GM06990 (cell line): ENCODE measurements around the gene LCE3B.

Experiments
- DNase-seq: peaks from one replicate; pipeline ENCODE4 v3.0.0-alpha.2; 2011; ENCODE audit not compliant: insufficient read length; ENCODE audit errors: extremely low read depth
- H3K27me3 ChIP-seq: replicated peaks from 2 replicates; pipeline ENCODE4 v1.6.0; 2011; ENCODE audit warnings: low read length; ENCODE audit not compliant: control insufficient read depth, insufficient read depth
- H3K36me3 ChIP-seq: 2 replicates; pipeline ENCODE4 v1.5.1; 2011; ENCODE audit warnings: low read length; ENCODE audit not compliant: control insufficient read depth, insufficient read depth
- H3K4me3 ChIP-seq: replicated peaks from 2 replicates; pipeline ENCODE4 v1.5.1; 2011; ENCODE audit warnings: low read depth, mild to moderate bottlenecking, control low read depth, low read length
- TF ChIP-seq, protein P1 (sequence below): IDR thresholded peaks from 2 replicates; pipeline ENCODE4 v1.5.1; 2011; ENCODE audit warnings: low read length, control low read depth, mild to moderate bottlenecking, inconsistent platforms; ENCODE audit not compliant: insufficient read depth, poor library complexity, severe bottlenecking

LCE3B gene

DNA sequence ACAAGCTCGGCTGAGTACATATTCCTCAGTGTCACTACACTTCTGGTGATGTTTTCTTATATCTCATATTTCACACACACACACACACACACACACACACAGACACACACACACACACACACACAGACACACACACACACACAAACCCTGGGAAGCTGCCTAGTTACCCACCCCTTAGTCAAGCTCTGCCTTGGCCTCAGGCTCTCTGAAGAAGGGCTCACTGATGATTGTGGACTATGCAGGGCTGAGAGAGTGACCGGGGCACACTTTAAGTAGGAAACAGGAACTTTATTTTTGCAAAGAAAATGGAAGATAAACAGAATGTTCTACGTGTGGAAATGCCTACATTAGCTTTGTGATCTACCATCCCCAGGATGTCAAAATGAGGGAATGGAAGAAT is 30.3 kb downstream of the LCE3B start:
- no peaks in the 10 kb centered on the region for H3K36me3 ChIP-seq
- H3K4me3 ChIP-seq = no peak overlapping the region
- H3K27me3 ChIP-seq = no peaks in the 10 kb centered on the region; the same call in none of the 2 replicates
- TF ChIP-seq, protein P1, sequence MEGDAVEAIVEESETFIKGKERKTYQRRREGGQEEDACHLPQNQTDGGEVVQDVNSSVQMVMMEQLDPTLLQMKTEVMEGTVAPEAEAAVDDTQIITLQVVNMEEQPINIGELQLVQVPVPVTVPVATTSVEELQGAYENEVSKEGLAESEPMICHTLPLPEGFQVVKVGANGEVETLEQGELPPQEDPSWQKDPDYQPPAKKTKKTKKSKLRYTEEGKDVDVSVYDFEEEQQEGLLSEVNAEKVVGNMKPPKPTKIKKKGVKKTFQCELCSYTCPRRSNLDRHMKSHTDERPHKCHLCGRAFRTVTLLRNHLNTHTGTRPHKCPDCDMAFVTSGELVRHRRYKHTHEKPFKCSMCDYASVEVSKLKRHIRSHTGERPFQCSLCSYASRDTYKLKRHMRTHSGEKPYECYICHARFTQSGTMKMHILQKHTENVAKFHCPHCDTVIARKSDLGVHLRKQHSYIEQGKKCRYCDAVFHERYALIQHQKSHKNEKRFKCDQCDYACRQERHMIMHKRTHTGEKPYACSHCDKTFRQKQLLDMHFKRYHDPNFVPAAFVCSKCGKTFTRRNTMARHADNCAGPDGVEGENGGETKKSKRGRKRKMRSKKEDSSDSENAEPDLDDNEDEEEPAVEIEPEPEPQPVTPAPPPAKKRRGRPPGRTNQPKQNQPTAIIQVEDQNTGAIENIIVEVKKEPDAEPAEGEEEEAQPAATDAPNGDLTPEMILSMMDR = no peak
- no peak for DNase-seq

DNA sequence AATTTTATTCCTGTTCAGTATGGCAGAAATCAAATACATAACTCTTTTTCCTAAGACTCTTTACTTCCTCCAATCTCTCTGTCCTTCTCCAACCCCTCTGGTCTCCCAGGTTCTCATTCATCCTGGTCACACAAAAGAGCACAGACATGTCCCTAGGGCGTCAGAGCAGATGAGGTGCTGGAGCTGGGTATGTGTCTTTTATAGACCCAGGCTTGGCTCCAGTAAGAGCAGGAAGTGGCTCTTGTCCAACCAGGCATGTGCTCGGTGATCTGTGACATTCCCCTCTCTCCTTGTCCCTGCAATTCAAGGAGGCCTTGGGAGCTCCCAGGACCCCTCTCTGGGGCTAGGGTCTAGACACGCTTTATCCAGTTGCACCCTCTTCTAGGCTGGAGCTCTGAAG is 31.5 kb downstream of the LCE3B start:
- TF ChIP-seq, protein P1 = no peak
- no peaks in the 10 kb centered on the region; the same call in none of the 2 replicates for H3K27me3 ChIP-seq
- no peak overlapping the region for H3K4me3 ChIP-seq
- no peaks in the 10 kb centered on the region for H3K36me3 ChIP-seq
- no peak for DNase-seq

DNA sequence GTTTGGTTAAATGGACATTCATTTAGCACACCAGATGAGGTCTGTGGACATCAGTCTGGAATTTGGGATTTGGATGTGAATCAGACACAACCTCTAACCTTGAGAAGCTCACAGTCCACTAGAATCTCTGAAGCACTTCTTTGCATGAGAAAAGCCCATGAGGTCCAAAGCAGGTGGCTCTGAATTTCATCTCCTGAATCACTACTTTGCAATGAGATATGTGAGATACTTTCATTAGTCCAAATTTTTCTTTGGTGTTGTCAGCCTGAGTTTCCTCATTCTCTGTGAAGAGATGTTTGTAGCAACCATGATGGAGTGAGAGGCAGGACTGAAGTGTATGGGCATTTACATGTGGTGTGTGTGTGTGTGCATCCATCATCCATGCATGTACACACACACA is 33.0 kb downstream of the LCE3B start:
- no peak for DNase-seq
- Histone ChIP-seq H3K36me3 (no peaks in the 10 kb centered on the region), H3K27me3 (no peaks in the 10 kb centered on the region; the same call in 1 of the 2 replicates), H3K4me3 (no peak overlapping the region)
- TF ChIP-seq, protein P1 = no peak

DNA sequence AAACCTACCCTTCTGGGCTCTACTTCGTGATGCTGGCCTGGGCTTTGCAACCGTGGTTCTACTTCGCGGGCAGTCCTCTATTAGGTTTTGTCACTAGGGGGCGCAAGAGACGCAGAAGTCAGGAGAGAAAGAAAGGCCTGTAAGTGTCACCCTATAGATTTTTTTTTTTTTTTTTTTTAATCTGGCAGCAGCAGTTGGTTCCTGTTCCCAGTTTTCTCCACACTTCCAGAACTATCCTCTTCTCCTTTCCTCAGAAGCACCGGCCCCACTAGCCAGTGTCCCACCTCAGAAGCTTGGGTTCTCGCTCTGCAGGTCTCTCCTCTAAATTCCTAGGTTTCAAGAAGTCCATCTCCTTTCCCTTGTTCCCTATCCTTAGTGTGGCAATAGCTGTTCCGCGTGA is 40.5 kb downstream of the LCE3B start:
- H3K4me3 ChIP-seq = no peak overlapping the region
- TF ChIP-seq, protein P1 = peak; percentile 90
- no peaks in the 10 kb centered on the region for H3K27me3 ChIP-seq
- no peaks in the 10 kb centered on the region for H3K36me3 ChIP-seq
- peak; percentile 13 for DNase-seq

DNA sequence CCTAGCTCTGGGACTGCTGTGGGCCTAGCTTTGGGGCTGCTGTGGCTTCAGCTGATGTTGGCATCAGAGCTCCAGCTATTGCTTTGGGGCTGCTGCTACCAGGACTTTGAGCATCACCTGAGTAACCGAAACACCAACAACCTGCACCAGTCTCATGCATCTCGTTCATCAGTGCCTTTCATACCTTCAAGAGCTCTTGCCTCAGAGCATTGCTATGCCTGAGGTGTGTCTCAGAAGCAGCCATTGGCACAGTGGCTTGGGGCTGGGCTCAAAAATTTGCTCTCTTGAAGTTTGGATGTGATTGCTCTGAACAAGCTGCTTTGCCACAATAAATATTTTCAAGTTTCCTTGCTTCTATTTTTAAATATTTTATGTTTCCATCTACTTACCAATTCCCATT is 42.8 kb downstream of the LCE3B start:
- Histone ChIP-seq H3K4me3 (no peak overlapping the region), H3K27me3 (no peaks in the 10 kb centered on the region), H3K36me3 (no peaks in the 10 kb centered on the region)
- TF ChIP-seq, protein P1 = no peak
- DNase-seq = no peak

DNA sequence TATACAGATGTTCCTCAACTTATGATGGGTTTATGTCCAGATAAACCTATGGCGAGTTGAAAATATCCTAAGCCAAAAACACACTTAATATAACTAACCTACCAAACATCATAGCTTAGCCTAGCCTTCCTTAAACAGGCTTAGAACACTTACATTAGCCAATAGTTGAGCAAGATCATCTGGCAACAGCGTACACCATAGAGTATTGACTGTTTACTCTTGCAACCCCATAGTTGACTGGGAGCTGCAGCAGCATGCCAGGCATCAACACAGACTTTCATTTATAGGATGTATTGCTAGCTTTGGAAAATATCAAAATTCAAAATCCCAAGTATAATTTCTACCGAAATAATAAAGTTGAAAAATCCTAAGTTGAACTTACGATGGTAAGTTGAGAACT is 44.1 kb downstream of the LCE3B start:
- TF ChIP-seq, protein P1 = no peak
- no peak overlapping the region for H3K4me3 ChIP-seq
- DNase-seq = no peak
- no peaks in the 10 kb centered on the region; the same call in 1 of the 2 replicates for H3K27me3 ChIP-seq
- no peaks in the 10 kb centered on the region for H3K36me3 ChIP-seq
